Stimulated activated CD8-positive, alpha-beta memory T cell treated with anti-CD3 and anti-CD28 coated beads, Interleukin-2, amount 100 ng/mL, for 48 hours (primary cell): Measurements from ENCODE around the gene HOXB9.

Source experiments
- DNase-seq, 2 donors: peaks; one replicate each; pipeline ENCODE4 v3.0.0-alpha.2; 2020; ENCODE audit warnings: low read depth in 2 of 2

The HOXB9 gene

DNA sequence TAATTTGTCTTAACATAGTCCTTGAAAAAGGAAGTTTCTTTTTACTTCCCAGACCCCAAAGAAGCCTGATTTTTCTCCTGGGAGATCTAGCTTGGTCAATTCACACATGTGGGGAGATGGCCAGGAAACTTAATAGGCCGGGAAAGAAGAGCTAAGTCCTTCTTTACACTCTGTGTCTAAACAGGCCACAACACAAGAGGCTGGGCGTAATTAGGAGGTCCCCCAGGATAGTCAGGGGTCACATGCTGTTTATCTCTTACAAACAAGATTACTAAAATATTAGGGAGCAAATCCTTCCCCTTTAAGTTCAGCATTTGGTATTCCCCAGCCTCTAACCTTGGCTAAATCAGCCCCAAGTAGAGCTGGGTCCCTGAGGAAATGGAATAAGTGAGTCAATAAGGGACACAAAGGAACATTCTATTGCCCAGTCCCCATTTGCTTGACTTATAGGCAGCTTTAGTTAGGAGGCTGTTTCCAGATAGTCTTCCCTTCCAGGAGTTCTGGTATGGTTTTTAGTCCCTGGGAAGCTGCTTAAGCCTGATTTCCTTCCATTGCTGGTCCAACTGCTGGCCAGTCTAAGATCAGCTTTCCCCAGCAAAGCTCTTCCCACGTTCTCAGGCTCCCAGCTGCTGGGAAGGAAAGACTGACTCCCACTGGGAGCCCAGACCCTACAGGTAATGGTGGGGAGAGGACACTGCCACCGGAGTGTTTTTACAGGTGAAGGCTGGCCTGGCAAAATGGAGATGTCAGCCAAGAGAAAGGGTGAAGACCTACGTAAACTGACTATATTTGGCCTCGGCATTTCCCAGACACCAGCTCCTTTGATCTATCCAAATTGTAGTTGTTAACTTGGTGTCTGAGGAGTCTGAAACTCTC lies 14.1 kb upstream of the HOXB9 start:
- no peak for DNase-seq

DNA sequence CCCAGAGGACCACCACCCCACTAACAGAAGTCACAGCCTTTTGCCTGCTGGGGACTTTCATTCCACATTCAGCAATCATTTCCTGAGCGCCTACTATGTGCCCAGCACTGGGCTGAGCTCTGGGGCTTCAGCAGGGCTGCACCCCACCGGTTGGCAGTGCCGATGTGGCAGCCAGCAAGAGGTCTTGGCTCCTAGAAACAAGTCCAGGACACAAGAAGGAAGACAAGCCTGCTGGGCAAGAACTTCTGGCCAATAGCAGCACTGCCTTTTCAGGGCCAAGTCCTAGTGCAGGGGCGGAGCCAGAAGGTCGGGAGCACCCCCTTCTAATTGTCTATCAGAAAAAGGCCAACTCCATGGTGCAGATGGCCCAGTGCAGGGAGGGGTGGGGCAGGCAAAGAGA lies 13.0 kb upstream of the HOXB9 start:
- DNase-seq: no peak

DNA sequence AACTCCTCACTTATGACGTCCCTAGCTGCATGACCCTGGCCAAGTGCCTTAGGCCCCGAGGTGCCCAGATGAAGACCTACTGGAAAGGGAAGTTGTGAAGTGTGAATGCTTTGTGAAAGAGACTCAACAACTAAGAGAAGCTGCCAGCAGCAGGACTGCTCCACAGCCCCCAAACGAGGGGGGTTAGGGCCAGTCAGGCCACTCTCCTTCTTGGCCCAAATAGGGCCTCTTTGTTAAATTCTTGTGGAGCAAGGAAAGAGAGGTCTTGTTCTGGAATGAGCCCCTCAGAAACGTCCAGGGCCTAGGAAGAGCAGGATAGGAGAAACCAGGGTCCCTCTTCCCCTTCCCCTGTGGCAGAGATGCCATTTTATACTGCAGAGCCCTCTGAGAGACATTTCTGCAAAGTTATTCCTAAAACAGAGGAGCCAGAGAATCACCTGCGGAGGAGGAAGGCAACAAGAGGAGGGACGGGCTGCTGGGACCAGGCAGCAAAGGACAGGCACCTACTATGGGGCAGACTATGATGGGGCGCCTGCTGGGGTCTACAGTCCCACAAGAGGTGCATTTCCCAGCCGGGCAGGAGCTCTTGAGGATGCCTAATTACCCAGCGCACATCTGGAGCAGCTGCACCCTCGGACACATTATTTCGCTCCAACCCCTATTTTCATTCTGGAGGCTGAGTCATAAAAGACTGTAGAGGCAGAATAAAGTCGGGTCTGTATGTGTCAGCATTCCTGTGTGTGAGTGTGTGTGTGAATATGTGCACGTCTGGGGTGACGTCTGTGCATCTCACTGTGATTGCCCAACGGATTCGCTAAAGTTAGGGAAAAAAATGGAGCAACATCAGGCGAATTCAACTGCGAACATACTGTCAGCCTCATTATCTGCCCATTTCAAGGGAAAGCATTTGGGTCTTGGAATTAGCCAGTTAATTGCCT lies 11.4 kb upstream of the HOXB9 start:
- DNase-seq: no peak

DNA sequence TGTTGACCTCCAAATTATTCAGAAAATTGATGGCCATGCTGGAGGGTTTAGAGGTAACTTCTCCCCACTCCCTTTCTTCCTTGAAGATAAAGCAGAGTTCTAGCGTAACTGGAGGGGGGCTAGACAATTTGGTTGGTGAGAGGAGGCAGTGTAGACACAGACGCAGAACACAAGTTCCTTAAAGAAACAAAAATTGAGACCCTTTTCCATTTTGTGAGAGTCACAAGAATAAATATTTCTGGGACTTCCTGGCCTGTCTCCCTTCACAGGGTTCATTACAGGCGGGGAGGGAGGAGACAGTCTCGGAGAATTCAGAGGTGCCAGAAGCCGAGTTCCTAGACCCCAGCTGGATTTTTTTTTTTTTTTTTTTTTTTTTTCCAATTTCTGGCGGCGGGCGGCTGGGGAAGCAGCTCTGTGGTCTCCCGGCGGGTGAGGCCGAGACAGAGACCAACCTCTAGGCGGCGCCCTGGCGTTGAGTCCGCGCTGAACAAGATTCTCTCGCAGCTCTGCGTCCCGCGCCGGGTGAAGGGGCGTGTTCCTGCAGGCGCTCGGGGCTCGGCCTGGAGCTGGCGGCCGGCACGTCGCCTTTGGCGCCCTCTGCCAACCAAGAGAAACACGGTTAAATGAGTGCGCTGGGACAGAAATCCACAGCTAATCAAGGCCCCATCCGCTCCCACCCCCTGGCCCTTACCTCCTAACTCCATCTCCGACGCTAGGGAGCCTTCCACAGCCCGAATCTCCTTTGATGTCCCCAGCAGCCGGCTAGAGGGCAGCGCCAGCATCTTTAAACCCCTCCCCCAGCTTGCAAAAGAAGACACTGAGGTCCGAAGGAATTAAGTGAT lies 10.2 kb upstream of the HOXB9 start:
- peak; percentile 78 to 87 for DNase-seq

DNA sequence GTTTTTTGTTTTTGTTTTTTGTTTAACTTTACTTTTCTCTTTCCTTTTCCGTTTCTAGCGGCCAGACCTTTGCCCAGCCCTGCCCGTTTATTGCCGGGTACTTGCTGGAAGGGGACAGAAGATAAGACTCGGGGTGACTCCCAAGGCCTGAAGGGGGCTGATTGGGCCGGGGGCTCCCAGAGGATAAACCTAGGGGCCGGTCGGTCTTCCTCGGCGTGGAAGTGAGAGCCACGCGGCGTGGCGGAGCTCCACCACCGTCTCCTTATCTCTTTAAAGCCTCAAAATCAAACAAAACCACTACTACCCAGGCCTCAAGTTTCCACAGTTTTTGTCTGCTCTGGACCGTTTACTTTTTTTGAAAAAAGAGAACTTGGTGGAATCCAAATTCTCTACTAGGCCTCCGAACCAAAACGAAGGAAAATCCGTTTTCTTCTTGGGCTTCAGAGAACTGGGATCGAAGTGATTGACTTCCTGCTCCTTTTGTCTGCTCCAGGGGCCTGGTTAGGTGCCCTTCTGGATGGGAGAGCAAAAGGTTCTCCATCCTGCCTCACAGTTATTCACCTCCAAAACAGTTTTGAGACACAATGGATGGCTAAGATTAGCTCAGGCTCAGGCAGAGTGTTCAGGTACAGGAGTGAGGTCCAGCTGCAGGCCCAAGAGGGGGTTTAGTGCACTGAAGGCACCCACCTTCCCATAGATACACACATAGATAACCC lies 8.5 kb upstream of the HOXB9 start:
- no peak for DNase-seq

DNA sequence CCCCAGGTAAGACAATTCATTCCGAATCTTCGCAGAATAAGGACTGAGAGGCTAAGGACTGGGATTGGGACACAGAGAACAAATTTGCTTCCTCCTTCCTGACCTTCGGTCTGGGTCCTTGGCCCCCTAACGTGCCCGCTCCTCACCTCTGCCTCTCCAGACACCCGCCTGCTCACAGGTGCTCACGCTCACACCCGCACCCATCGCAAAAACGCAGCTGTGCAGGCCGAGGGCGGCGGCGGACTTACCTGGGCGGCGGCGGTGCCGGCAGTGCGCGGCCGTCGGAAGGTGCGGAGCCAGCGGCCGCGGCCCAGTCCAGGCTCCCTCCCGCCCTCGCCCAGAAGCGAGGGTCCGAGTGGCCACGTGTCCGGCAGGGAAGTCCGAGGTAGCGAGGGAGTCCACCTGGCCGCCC lies 7.1 kb upstream of the HOXB9 start:
- DNase-seq: no peak

DNA sequence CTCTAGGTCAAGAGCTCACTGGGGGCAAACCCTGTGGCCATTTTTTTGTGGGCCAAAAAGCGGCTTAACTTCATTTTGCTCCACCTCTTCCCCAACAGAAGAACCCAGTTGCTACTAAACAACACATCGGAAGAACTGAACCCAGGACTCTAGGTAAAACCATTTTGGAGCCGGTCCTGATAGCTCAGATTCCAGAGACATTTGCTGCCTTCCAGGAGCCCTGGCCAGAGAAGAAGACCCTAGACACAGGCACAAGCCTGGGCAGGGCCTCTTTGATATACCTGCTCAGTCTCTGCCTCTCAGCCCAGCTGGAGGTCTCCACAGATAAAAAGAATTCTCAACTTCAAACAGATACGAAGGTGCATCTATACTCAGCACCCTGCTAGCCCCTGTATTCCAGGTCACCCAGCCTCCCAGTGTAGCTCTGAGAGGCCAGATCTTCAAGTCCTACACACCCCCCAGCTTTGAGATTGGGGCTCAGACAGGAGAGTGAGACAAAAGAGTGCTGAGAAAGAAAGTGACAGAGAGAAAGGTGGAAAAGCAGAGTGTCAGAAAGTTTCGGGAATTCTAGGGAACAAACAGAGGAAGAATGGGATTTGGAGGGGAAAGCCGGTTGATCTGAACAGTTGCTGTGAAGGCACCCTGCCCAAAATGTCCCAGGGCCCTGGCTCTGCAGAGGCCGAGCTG lies 6.6 kb upstream of the HOXB9 start:
- DNase-seq: no peak

DNA sequence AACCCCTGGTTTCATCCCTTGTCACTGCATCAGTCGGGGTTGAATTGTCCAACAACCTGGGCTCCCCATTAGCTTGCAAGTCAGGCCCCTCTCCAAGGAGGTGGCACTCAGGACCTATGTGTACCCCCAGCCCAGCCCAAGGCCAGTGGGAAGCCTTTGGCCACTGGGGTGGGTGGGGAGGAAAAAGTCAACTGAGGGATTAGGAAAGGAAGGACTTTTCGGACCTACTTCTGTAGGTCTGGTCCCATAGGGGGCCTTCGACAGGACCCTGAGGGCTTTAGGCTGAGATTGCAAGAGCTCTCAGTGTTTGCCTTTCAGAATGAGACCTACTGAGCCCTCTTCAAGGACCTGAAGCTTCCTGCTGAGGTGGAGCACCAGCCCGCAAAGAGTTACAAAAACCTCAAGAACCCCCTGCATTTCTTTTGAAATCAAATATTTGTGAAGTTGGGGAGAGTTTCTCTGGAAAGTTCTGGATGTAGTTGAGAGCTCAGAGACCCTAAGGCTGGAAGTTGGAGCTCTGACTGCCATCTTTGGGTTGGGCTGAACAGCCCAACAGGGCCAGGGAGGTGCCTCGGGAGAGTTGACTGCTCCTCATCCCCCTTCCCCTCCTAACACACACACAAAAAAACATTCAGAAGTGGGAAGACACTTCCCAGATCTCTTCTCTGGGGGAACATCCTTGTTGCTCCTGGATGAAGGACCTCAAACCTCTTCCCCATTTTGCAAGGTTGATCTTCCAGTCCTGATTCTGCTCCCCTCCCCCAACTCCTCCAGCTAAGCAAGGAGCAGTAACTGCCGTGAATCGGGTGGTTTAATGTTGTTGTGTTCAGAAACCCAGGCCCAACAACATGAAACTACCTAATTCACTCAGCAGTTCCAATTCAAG lies 5.8 kb upstream of the HOXB9 start:
- DNase-seq: no peak

DNA sequence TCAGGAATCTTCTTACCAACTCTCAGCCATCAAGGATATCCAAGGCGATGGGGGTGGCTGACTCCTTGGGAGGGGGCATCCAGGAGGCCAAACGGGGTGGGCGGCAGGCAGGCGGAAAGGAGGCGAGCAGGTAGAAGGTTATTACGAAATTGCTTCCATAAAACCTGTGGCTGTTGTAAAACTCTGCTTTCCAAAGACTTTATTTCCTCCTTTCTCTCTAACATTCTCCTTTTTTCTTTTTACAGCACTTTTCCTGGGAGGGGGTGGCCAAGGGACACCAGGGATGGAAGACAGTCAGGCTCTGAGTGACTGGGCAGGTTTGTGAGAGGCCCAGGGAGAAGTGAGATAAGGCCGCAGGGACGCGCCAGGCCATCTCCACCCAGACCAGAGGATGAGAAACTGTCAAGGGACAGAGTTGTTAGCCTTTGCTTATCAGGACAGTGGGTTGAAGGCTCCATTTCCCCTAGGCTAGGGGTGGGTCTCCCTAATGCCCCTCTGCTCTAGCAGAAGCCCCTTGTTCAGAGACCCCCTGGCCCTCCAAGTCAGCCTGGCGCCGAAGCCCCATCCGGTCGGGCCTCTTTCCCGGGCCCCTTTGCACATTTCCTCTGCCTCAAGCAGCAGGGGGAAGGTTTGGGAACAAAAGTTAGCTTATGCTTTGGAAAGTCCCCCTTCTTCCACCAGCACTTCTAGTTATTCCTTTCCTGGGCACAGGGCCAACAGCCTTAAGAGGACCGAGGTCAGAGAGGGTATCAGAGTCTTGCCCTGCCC lies 5.0 kb upstream of the HOXB9 start:
- no peak for DNase-seq

DNA sequence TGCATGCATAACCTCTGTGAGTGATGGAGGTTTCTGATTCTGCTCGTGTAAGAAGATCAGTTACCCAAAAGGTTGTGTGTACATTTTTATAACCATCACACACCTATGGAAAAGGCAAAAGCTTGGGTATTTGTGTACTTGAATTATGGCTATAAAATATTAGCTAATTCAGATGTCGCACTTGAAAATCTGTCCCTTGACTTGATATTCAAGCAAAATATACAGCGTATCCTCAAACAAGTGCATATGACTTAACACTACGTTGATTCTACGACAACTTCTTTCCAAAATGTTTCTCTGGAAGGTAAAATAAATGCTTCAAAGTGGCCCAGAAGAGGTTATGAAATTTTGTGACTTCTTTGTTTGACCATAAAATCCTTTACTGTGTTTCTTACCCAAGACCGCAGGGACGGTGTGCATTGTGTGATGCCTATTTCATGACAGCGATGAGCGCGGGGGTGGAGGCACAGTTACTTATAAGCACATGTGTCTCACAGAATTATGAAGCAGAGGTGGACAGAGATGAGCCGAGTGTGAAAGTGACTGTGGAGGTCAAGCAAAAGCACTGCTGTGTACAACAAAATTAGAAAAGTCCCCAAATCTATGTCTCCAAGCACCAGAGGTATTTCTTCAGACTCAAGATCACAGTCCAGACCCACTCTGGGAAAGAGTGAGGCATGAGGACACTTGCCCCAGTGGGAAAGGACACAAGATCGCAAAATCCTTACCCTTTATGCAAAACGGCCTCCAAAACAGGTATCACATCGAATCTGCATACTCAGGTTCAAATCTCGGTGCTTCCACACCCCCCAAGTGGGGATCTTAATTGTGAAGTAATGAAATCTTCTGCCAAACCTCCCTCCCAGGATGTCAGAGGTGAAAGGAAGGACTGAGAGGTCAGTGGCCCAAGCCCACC lies 4.1 kb upstream of the HOXB9 start:
- no peak for DNase-seq

DNA sequence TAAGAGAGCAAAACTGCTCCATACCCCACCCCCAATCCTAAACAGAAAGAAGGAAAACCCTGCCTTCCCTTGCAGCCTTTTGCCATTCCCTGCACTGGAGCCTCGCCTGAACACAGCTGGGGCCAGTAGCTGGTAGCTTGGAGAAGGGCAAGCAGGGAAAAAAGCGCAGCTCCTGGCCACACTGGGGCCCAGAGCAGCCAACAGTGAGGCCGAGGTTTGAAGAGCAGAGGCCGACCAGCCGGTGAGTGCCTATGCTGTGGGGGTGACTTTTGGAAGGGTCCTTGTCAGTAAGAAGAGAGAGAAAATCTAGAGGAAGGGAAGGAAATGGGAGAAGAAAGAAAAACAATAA lies 3.2 kb upstream of the HOXB9 start:
- DNase-seq: no peak

DNA sequence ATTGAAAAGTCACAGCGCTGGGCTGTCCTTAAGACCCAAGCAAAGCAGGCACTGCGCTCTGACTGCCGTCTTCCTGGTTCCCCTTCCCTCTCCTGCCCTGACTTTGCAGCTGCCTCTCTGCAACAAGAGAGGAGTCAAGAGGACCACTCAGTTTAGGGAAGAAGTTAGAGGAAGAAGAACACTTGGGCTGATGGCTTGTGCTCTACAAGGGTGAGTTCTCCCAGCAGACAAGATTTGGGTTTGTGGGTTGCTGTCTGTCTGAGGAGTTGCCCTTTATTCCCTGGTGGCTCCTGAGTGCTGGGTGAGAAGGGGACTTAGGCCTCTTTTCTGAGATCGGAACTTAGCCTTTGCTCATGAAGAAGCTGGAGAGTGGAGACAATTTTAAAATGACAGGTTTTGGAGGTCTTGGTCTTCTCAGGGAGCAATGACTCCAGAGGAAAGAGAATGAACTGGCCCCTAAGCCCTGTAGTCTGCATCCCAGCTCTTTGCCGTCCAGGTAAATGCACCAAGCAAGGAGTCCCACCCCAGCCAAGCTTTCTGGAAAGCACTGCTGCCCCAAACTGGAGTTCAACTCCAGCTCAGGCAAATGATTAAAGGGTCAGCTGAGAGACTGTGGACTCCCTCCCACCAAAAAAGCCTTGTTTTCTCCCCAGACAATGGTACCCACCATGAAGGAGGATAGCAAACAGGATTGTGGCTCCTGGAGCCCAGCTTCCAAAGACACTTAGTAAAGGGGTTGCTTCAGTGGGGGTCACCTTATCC lies 2.7 kb upstream of the HOXB9 start:
- no peak for DNase-seq

DNA sequence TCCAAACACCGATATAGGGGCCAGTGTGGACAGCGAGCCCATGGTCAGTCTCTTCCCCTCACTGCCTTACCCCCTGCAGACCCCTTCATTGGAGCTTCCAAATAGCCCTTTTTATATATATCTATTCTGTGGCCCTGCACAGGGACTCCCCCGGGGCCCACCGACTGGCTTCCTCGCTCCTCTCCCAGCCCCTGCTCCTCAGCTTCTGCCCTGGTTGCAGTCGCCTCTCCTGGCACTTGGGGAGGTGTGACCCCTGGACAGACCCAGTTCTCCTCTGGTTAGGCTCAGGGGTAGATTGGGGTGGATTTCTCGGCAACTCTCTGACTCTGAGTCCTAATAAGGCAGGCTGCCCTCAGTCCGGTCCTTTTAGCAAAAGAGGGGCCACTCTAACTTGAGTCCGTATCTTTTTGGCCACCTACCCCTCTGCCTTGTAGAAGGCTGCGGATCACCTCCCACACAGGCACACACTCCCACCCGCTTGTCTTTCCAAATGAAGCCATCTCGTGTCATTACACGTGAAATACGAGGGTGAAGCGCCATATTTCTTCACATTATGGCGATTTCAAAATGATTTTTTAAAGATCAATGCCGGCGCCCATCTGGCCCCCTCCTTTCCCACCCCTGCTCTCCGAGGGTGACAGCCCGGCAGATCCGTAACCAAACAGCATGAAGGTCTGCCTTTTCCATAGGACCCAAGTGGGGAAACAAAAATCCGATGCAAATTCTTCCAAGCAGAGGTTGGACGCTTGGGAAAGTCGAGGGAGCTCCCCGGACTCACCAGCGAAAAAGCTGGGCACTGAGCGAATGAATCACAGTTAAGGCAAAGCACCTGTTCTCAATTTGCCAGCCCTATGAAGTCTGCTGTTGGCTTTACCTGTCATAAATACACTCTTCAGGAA lies 1.7 kb upstream of the HOXB9 start:
- no peak for DNase-seq

DNA sequence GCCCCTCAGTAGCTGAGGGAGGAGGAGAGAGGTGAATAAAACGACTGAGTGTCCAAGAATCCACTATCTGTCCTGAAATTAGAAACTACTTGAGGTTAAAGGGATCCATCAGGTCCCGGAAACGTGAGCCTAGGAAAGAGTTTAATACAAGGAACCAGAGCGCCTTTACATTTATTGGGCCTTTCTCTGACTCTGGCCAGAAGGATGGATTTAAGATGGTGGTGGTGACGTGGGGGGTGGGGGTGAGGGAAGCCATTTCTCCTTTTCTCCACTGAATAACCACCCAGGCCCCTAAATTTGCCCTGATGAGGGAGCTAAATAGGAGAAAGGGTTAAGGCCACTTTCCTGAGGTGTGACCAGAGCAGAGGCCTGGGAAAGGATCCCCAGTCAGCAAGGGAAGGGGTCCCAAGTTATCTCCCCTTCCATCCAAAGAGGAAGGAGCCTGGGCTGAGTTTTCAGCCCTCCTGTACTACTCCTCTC lies 1.0 kb upstream of the HOXB9 start:
- no peak for DNase-seq

DNA sequence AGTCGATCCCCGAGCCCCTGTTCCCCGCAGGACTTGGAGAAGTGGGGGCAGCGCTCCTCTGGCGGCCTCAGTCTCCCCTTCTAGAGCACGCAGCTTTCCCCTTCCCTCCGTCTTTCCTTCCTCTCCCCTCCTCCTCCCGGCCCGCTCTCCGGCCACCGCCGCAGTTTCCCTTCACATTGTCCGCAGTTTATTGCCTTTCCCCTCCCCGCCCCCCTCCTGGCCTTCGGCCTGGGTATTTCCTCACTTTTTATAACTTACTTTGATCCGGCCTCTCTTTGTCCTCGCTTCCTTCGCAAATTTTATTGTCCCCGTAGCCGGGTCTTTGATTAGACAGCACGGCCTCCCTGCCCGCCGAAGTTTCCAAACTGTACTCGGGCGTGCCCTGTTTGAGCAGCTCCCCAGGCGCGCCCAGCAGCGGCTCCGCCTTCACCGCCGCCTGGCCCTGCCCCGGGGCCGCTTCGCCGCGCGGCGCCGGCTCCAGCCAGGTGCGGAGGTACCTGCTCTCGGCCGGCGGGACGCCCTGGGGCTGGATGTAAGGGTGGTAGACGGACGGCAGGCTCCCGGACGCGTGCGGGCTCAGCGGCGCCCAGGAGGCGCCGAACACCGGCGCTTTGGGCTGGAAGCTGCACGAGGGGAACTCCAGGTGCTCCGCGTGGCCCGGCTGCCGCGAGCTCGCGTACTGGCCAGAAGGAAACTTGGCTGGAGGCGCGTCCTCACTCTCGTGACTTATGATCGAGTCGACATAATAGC lies 488 bp downstream of the HOXB9 start:
- no peak for DNase-seq
